Mesothelial cell of epicardium (in vitro differentiated cells): ENCODE results near the gene ARSI. TPM values are rescaled to one million over a fixed set of nuclear protein-coding genes. Genes with fewer than 3 reads are reported as not detected.

Source experiments
- DNase-seq, 2 experiments: peaks; one replicate each; pipeline ENCODE4 v3.0.0; 2021; ENCODE audit warnings: low spot score in 2 of 2; ENCODE audit not compliant: unreplicated experiment in 2 of 2
- H3K27ac Mint-ChIP-seq: 2 replicates; pipeline ENCODE4 v1.8.0; 2021; ENCODE audit warnings: mixed read lengths
- H3K27me3 Mint-ChIP-seq: 2 replicates; pipeline ENCODE4 v1.8.0; 2021; ENCODE audit warnings: low read depth, mixed read lengths
- H3K36me3 Mint-ChIP-seq: 2 replicates; pipeline ENCODE4 v1.8.0; 2021; ENCODE audit warnings: mixed read lengths
- H3K4me1 Mint-ChIP-seq: 2 replicates; pipeline ENCODE4 v1.8.0; 2021; ENCODE audit warnings: mixed read lengths
- H3K4me3 Mint-ChIP-seq: 2 replicates; pipeline ENCODE4 v1.8.0; 2021; ENCODE audit warnings: mild to moderate bottlenecking, moderate library complexity, mixed read lengths
- H3K9me3 Mint-ChIP-seq: 2 replicates; pipeline ENCODE4 v1.8.0; 2021; ENCODE audit warnings: mixed read lengths
- CTCF ChIP-seq: fragments of 200-600 bp; sonication (generic); IDR thresholded peaks from one replicate; pipeline ENCODE4 v1.5.0; 2021; ENCODE audit warnings: antibody characterized with exemption; ENCODE audit not compliant: unreplicated experiment
- total RNA-seq: library from RNA; stranded (reverse); gene quantifications from 3 replicates; pipeline ENCODE4 v1.2.1, GENCODE V29; 2021

ARSI gene
- total RNA-seq, 1 donor from 2014 or later: 18.8 TPM

DNA sequence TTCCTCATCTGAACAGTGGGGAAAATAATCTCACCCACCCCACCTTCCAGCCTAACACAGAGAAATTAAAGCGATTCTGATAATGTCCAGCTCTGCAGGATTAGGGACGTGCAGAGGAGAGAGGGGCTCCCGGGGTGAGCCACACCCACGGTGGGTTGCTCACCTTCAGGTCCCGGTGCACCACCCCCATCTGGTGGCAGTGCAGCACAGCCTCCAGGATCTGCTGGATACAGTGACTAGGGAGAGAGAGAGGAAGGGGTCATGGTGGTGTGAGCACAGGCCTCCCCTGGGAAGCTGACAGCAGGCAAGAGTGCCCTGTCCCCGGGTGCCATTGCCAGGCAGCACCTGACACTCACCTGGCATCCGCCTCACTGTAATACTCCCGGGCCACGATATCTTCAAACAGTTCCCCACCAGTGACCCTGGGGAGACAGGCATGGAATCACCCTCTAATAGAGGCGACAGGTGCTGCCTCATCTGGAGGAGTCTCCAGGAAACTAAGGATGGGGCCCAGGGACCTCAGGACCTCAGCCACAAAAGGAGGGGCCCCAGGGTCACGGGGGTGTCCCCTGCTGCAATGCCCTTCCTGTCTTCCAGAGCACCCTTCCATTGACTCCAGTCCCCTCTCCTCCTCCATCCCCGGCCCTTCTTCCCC lies 46.2 kb downstream of the ARSI start:
- DNase-seq: no peak
- no peak for TF ChIP-seq CTCF
- Mint-ChIP-seq H3K27ac (no peak overlapping the region), H3K36me3 (no peaks in the 10 kb centered on the region), H3K4me1 (no peaks in the 10 kb centered on the region), H3K27me3 (no peaks in the 10 kb centered on the region), H3K4me3 (no peak overlapping the region), H3K9me3 (no peaks in the 10 kb centered on the region)

DNA sequence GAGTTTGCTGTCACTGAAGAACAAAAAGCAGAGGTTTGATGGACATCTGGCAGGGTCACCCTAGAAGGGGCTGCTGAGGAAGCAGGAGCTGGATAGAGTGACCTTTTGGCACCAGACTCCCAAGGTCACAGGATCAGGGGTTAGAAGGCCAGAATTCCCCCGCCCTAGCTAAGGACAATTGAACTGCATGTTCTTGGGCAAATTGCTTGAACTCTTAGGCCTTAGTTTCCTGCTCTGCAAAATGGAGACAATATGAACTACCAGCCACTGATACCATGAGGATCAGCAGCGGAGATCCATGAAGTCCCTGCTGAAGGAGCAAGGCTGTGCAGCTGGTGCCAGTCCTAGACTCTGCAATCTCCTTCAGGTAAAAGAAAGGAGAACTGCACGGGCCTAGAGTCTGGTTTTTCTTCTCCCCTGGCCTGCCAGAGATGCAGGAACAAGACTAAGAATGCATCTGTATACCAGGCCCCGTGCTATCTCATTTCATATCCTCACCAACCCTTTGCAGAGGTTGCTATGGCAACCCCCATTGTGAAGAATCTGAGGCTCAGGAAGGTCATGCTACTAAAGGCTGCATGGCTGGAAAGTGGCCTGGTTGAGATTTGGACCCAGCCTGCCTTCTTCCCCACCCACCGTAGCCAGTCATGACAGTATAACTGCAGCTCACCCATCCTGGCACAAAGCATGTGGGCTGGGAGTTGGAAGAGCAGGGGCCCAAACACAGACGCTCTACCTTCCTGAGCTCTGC lies 46.9 kb downstream of the ARSI start:
- H3K9me3 Mint-ChIP-seq: no peaks in the 10 kb centered on the region
- no peak overlapping the region for H3K27ac Mint-ChIP-seq
- DNase-seq: no peak

DNA sequence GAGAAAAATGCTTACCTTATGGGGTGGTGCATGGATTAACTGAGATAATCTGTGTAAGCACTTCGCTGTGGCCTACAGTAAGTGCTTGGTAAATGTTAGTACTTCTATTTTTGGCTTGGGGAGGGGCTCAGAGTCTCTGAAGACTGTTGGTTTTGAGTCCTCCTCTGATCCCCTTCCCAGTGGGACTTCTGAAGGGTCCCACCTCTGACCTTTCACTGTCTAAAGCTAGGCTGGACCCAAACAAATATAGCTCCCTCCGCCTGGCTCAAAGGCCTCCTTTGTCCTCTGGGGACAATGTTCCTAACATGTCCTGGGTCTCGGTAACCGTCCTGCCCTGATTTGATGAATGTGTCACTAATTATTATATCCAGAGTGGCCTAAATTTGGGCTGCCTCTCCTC lies 47.9 kb downstream of the ARSI start:
- no peaks in the 10 kb centered on the region for H3K4me1 Mint-ChIP-seq
- H3K27ac Mint-ChIP-seq: no peak overlapping the region
- H3K27me3 Mint-ChIP-seq: no peaks in the 10 kb centered on the region

More for the DNA sequence above, 46.9 kb downstream of the ARSI start:
- Mint-ChIP-seq H3K4me3 (no peak overlapping the region), H3K36me3 (no peaks in the 10 kb centered on the region), H3K27me3 (no peaks in the 10 kb centered on the region), H3K4me1 (no peaks in the 10 kb centered on the region)
- TF ChIP-seq CTCF: no peak

DNA sequence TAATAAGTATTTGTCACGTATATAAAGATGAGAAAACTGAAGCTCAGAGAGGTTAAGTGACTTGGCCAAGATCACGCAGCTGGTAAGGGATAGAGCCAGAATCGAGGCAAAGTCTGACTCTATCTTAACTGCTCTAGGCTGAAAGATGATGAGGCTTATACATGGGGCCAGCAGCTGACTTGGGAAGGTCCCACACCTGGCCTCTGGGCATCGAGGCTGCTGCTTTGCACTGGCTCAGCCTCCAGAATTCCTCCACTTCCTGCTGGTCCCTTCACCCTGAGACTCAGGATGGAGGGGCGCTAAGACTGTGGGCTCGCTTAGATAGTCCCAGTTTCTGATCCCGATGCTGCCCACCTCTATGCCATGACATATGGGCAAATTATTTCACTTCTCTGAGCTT lies 48.3 kb downstream of the ARSI start:
- no peaks in the 10 kb centered on the region for H3K27me3 Mint-ChIP-seq
- H3K36me3 Mint-ChIP-seq: no peaks in the 10 kb centered on the region
- H3K9me3 Mint-ChIP-seq: no peaks in the 10 kb centered on the region
- H3K27ac Mint-ChIP-seq: no peak overlapping the region
- no peak for TF ChIP-seq CTCF
- no peak for DNase-seq
- H3K4me1 Mint-ChIP-seq: no peaks in the 10 kb centered on the region
- H3K4me3 Mint-ChIP-seq: no peak overlapping the region

More for the DNA sequence above, 47.9 kb downstream of the ARSI start:
- H3K36me3 Mint-ChIP-seq: no peaks in the 10 kb centered on the region
- H3K9me3 Mint-ChIP-seq: no peaks in the 10 kb centered on the region
- DNase-seq: no peak
- no peak for TF ChIP-seq CTCF
- no peak overlapping the region for H3K4me3 Mint-ChIP-seq

DNA sequence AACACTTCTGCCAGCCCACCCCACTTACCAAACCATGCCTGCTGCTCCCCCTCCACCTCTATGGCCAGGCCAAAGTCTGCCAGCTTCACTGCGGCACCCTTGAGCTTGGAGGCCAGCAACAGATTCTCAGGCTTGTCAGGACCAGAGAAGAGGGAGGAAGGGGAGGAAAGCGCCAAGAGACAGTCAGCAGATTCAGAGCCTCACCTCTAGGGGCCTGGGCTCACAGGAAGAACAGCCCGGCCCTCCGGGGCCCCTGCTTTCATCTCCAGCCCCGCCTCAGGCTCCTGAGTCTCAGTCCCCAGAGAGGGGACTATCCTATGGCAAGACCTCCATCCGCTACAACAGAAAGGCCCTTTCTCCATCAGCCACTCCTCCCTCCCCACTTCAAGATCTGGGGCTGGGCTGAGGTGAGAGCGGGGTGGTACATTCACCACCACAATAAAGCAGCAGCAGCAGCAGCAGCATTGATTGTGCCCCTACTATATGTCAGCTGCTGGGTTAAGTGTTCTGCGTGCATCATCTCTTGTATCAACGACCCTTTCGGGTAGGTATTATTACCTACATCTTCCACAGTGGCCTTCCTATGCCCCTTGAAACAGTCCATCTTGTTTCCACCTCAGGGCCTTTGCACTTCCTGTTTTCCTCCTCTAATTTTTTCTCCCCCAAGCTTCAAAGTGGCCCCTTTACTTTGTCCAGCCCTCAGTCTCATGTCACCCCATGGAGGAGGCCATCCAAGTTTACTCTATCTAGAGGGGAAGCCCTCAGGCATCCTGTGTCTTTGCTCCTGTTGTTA lies 49.1 kb downstream of the ARSI start:
- no peak overlapping the region for H3K27ac Mint-ChIP-seq
- no peaks in the 10 kb centered on the region for H3K4me1 Mint-ChIP-seq
- no peaks in the 10 kb centered on the region for H3K9me3 Mint-ChIP-seq
- H3K36me3 Mint-ChIP-seq: no peaks in the 10 kb centered on the region
- no peak for TF ChIP-seq CTCF
- no peak for DNase-seq
- no peak overlapping the region for H3K4me3 Mint-ChIP-seq
- no peaks in the 10 kb centered on the region for H3K27me3 Mint-ChIP-seq
